ENCODE data around the gene NFE2L1. TPM values are rescaled to one million over a fixed set of nuclear protein-coding genes. Genes with fewer than 3 reads are reported as not detected.
A peak's percentile ranks its signal among the peaks of the same experiment; 100 is the strongest.

The NFE2L1 gene
- total RNA-seq, 4 donors from 2014 or later: 123 to 168 (median 131) TPM

GRCh38 chr17:48060249-48060648 lies 12.1 kb downstream of the NFE2L1 start:
- H3K4me3 ChIP-seq (replicated peaks in 1 of 3): no peak overlapping the region
- H3K27me3 ChIP-seq: no peaks in the 10 kb centered on the region
- no peak overlapping the region for H3K27ac ChIP-seq
- peaks cover 54 to 72% of the 10 kb centered on the region in 2 donors for H3K36me3 ChIP-seq
- intact Hi-C loops (cut with DNase I): no loop called here
- DNase-seq: no peak
- H3K9me3 ChIP-seq: no peaks in the 10 kb centered on the region
- WGBS, 2 donors: 71 to 81% methylated on average over 6 to 7 of the region's 7 CpGs
- TF ChIP-seq CTCF (IDR thresholded peaks at IDR 0.05) (no peak), POLR2A (IDR thresholded peaks at IDR 0.05) (no peak)
- peaks cover 2 to 6% of the 10 kb centered on the region in 2 donors for H3K4me1 ChIP-seq

GRCh38 chr17:48062273-48062672 lies 14.1 kb downstream of the NFE2L1 start:
- Histone ChIP-seq H3K4me3 (replicated peaks in 1 of 3) (no peak overlapping the region), H3K36me3 (peaks cover 42 to 61% of the 10 kb centered on the region in 2 donors), H3K4me1 (peaks cover 8 to 15% of the 10 kb centered on the region in 2 donors), H3K27me3 (no peaks in the 10 kb centered on the region), H3K27ac (no peak overlapping the region), H3K9me3 (no peaks in the 10 kb centered on the region)
- intact Hi-C loops (cut with DNase I): no loop called here
- 93 to 96% methylated on average over 7 of the region's 7 CpGs for WGBS, 2 donors
- no peak for DNase-seq
- no peak for TF ChIP-seq POLR2A (IDR thresholded peaks at IDR 0.05)

GRCh38 chr17:48064638-48065037 lies 16.5 kb downstream of the NFE2L1 start:
- 83 to 94% methylated on average over 3 of the region's 3 CpGs for WGBS, 2 donors
- H3K36me3 ChIP-seq: peaks cover 19 to 37% of the 10 kb centered on the region in 2 donors

GRCh38 chr17:48066192-48066591 lies 18.0 kb downstream of the NFE2L1 start:
- Histone ChIP-seq H3K36me3 (peaks cover 11 to 25% of the 10 kb centered on the region in 2 donors), H3K27me3 (no peaks in the 10 kb centered on the region), H3K27ac (peak overlapping the region in 1 of 3 donors; percentile 53), H3K9me3 (no peaks in the 10 kb centered on the region), H3K4me1 (peaks cover 18 to 25% of the 10 kb centered on the region in 2 donors), H3K4me3 (replicated peaks in 1 of 3) (no peak overlapping the region)
- intact Hi-C loops (cut with DNase I): no loop called here
- WGBS, 2 donors: 47 to 80% methylated on average over 1 of the region's 1 CpG
- no peak for TF ChIP-seq CTCF (IDR thresholded peaks at IDR 0.05)
- no peak for TF ChIP-seq POLR2A (IDR thresholded peaks at IDR 0.05)
- no peak for DNase-seq

More at GRCh38 chr17:48064638-48065037, 16.5 kb downstream of the NFE2L1 start:
- Histone ChIP-seq H3K27me3 (no peaks in the 10 kb centered on the region), H3K4me3 (replicated peaks in 1 of 3) (no peak overlapping the region), H3K4me1 (peaks cover 15 to 25% of the 10 kb centered on the region in 2 donors), H3K27ac (peak overlapping the region in 1 of 3 donors; percentile 23), H3K9me3 (no peaks in the 10 kb centered on the region)
- TF ChIP-seq POLR2A (IDR thresholded peaks at IDR 0.05) (no peak), CTCF (IDR thresholded peaks at IDR 0.05) (no peak)
- intact Hi-C loops (cut with DNase I): no loop called here
- DNase-seq: no peak

- peak overlapping the region in 1 of 3 donors; percentile 53 for H3K27ac ChIP-seq
- WGBS, 2 donors: 75 to 76% methylated on average over 1 of the region's 1 CpG
Measured at GRCh38 chr17:48066656-48067055, 18.5 kb downstream of the NFE2L1 start.

More at GRCh38 chr17:48066656-48067055, 18.5 kb downstream of the NFE2L1 start:
- intact Hi-C loops (cut with DNase I): no loop called here
- Histone ChIP-seq H3K9me3 (no peaks in the 10 kb centered on the region), H3K4me1 (peaks cover 18 to 25% of the 10 kb centered on the region in 2 donors), H3K27me3 (no peaks in the 10 kb centered on the region), H3K4me3 (replicated peaks in 1 of 3) (no peak overlapping the region), H3K36me3 (peaks cover 13 to 22% of the 10 kb centered on the region in 2 donors)
- TF ChIP-seq POLR2A (IDR thresholded peaks at IDR 0.05) (no peak), CTCF (IDR thresholded peaks at IDR 0.05) (no peak)
- DNase-seq: no peak

Data from thyroid gland (tissue), 4 donors.